Measurements from ENCODE around the gene EPHA3.

- TF ChIP-seq, protein P1, sequence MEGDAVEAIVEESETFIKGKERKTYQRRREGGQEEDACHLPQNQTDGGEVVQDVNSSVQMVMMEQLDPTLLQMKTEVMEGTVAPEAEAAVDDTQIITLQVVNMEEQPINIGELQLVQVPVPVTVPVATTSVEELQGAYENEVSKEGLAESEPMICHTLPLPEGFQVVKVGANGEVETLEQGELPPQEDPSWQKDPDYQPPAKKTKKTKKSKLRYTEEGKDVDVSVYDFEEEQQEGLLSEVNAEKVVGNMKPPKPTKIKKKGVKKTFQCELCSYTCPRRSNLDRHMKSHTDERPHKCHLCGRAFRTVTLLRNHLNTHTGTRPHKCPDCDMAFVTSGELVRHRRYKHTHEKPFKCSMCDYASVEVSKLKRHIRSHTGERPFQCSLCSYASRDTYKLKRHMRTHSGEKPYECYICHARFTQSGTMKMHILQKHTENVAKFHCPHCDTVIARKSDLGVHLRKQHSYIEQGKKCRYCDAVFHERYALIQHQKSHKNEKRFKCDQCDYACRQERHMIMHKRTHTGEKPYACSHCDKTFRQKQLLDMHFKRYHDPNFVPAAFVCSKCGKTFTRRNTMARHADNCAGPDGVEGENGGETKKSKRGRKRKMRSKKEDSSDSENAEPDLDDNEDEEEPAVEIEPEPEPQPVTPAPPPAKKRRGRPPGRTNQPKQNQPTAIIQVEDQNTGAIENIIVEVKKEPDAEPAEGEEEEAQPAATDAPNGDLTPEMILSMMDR (conservative IDR thresholded peaks at IDR 0.05; ENCODE audit: low read length): no peak
- no peak for TF ChIP-seq EZH2phosphoT487 (IDR thresholded peaks at IDR 0.05; ENCODE audit: borderline replicate concordance)
Measured at GRCh38 chr3:89360156-89360555, 252.7 kb downstream of the EPHA3 start.
